ENCODE measurements around the gene NXNL1.
"Not testable (repeated sequence)": the region's sequence is repeated elsewhere in the genome, so short reads cannot be mapped to it uniquely, and the experiment has no call there.

The NXNL1 gene

DNA sequence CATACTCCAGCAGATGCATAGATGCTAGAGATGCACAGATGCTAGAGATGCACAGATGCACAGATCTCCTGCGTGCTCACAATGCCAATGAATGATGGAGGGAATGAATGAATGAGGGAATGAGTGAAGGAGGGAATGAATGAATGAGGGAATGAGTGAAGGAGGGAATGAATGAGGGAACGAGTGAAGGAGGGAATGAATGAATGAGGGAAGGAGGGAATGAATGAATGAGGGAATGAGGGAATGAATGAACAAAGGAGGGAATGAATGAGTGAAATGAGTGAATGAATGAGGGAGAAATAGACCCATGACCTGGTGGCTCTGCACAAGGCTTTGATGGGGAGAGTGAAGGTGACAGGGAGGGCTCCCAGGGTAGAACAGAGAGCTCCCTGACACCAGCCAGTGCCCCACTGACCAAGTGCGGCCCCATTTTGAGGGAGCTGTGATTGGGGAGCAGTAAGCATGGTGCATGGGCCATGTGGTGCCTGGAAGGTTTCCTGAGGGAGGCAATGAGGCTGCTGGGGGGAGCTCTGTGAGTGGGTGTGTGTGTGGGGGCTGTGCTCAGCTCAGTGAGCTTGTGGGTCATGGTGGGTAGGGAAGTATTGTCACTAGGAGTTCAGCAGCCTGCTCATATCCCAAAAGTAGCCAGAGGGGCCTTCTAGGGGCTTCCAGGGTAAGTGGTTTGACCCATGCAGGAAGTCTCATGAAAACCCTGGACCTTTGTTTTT is 22.3 kb upstream of the NXNL1 start:
- Histone ChIP-seq H3K4me1 (ENCODE audit: control insufficient read depth, insufficient read depth, low read length) (no peaks in the 10 kb centered on the region), H3K9ac (ENCODE audit: low read depth, low read length) (no peak overlapping the region), H3K4me3 (ENCODE audit: low read depth, low read length) (no peak overlapping the region), H3K27me3 (ENCODE audit: control insufficient read depth, insufficient read depth, low read length) (no peaks in the 10 kb centered on the region), H3K36me3 (ENCODE audit: control insufficient read depth, insufficient read depth, low read length) (no peaks in the 10 kb centered on the region), H3K9me3 (ENCODE audit: control insufficient read depth, insufficient read depth, low read length) (no peaks in the 10 kb centered on the region)

GRCh38 chr19:17481986-17482385 is 21.3 kb upstream of the NXNL1 start:
- Histone ChIP-seq H3K36me3 (ENCODE audit: control insufficient read depth, insufficient read depth, low read length) (no peaks in the 10 kb centered on the region), H3K9me3 (ENCODE audit: control insufficient read depth, insufficient read depth, low read length) (no peaks in the 10 kb centered on the region), H3K9ac (ENCODE audit: low read depth, low read length) (no peak overlapping the region), H3K4me3 (ENCODE audit: low read depth, low read length) (no peak overlapping the region), H3K27me3 (ENCODE audit: control insufficient read depth, insufficient read depth, low read length) (no peaks in the 10 kb centered on the region), H3K4me1 (ENCODE audit: control insufficient read depth, insufficient read depth, low read length) (no peaks in the 10 kb centered on the region)

- H3K9me3 ChIP-seq (ENCODE audit: control insufficient read depth, insufficient read depth, low read length): no peaks in the 10 kb centered on the region
- no peaks in the 10 kb centered on the region for H3K27me3 ChIP-seq (ENCODE audit: control insufficient read depth, insufficient read depth, low read length)
- no peaks in the 10 kb centered on the region for H3K4me1 ChIP-seq (ENCODE audit: control insufficient read depth, insufficient read depth, low read length)
- no peak overlapping the region for H3K4me3 ChIP-seq (ENCODE audit: low read depth, low read length)
- no peaks in the 10 kb centered on the region for H3K36me3 ChIP-seq (ENCODE audit: control insufficient read depth, insufficient read depth, low read length)
- H3K9ac ChIP-seq (ENCODE audit: low read depth, low read length): no peak overlapping the region
These were observed 18.6 kb upstream of the NXNL1 start for GRCh38 chr19:17479325-17479791.

DNA sequence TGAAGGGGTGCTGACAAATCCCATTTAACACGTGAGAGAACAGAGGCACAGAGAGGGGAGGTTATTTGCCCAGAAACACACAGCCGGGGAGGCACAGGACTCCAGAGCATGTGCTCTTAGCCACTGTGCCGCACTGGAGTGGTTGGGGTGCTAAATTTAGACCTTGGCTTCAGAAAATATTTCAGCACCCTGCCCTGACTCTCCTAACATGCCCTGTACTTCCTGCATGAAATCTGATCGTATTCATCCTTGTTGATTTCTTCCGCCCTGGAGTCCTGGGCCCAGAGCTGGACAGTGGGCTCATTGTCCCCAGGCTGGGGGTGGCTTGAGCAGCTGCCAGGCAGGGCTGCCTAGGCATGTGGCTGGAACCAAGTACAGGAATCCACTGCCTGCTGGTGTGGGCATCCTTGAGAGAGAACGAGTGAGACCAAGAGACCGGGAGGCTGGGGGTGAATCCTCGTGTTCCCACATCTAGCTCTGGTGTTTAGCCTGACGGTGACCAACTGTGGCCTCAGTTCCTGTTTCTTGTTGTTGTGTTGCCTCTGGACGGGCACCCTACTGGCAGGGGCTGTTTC is 14.9 kb upstream of the NXNL1 start:
- Histone ChIP-seq H3K4me3 (ENCODE audit: low read depth, low read length) (no peak overlapping the region), H3K27me3 (ENCODE audit: control insufficient read depth, insufficient read depth, low read length) (peaks cover 5% of the 10 kb centered on the region), H3K9me3 (ENCODE audit: control insufficient read depth, insufficient read depth, low read length) (no peaks in the 10 kb centered on the region), H3K36me3 (ENCODE audit: control insufficient read depth, insufficient read depth, low read length) (no peaks in the 10 kb centered on the region), H3K4me1 (ENCODE audit: control insufficient read depth, insufficient read depth, low read length) (no peaks in the 10 kb centered on the region), H3K9ac (ENCODE audit: low read depth, low read length) (no peak overlapping the region)

- H3K9ac ChIP-seq (ENCODE audit: low read depth, low read length): not testable (repeated sequence)
These were observed 14.3 kb upstream of the NXNL1 start for GRCh38 chr19:17475011-17475540.

GRCh38 chr19:17473041-17473440 is 12.3 kb upstream of the NXNL1 start:
- Histone ChIP-seq H3K4me1 (ENCODE audit: control insufficient read depth, insufficient read depth, low read length) (no peaks in the 10 kb centered on the region), H3K27me3 (ENCODE audit: control insufficient read depth, insufficient read depth, low read length) (peaks cover 12% of the 10 kb centered on the region), H3K9me3 (ENCODE audit: control insufficient read depth, insufficient read depth, low read length) (no peaks in the 10 kb centered on the region), H3K9ac (ENCODE audit: low read depth, low read length) (no peak overlapping the region), H3K4me3 (ENCODE audit: low read depth, low read length) (no peak overlapping the region), H3K36me3 (ENCODE audit: control insufficient read depth, insufficient read depth, low read length) (no peaks in the 10 kb centered on the region)

More at GRCh38 chr19:17475011-17475540, 14.3 kb upstream of the NXNL1 start:
- H3K36me3 ChIP-seq (ENCODE audit: control insufficient read depth, insufficient read depth, low read length); H3K4me1 ChIP-seq (ENCODE audit: control insufficient read depth, insufficient read depth, low read length); H3K9me3 ChIP-seq (ENCODE audit: control insufficient read depth, insufficient read depth, low read length); H3K27me3 ChIP-seq (ENCODE audit: control insufficient read depth, insufficient read depth, low read length); H3K4me3 ChIP-seq (ENCODE audit: low read depth, low read length): not testable (repeated sequence)

DNA sequence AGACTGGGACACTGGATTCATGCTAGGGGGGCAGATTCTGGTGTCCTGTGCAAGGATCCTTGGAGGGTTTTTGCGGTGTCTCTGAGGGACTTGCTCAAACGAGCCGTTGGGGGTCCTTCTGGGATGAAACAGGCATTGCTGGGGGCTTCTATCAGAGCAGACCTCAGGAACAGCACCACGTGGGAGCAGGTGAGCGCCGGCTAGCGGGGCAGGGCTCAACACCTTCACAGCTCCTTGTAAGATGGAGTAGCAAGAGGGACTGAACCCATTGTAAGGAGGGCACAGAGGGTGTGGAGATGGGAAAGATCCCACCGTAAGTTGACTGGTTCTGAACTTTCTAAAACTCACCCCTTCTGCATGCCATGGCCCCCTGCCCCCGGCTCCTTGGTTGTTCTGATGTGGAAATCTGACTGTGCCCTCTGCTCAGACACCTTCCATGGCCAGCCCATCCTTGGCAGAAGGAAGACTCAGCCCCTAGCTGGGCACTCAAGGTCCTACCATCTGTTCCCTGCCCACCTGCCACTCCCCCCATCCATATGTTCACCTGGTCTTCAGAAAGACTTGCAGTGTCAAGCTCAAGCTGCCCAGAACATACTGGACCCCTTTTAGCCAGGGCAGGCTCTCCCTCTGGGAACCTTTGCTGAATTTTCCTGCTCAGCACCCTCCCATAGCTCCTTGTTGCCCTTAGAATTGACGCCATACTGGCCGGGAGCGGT is 10.8 kb upstream of the NXNL1 start:
- Histone ChIP-seq H3K9me3 (ENCODE audit: control insufficient read depth, insufficient read depth, low read length) (no peaks in the 10 kb centered on the region), H3K27me3 (ENCODE audit: control insufficient read depth, insufficient read depth, low read length) (peaks cover 19% of the 10 kb centered on the region), H3K4me1 (ENCODE audit: control insufficient read depth, insufficient read depth, low read length) (no peaks in the 10 kb centered on the region), H3K9ac (ENCODE audit: low read depth, low read length) (no peak overlapping the region), H3K36me3 (ENCODE audit: control insufficient read depth, insufficient read depth, low read length) (no peaks in the 10 kb centered on the region), H3K4me3 (ENCODE audit: low read depth, low read length) (peak overlapping the region; percentile 66)

- Histone ChIP-seq H3K27me3 (ENCODE audit: control insufficient read depth, insufficient read depth, low read length) (peaks cover 19% of the 10 kb centered on the region), H3K4me3 (ENCODE audit: low read depth, low read length) (peak within 1 kb of the TSS; percentile 97), H3K4me1 (ENCODE audit: control insufficient read depth, insufficient read depth, low read length) (no peaks in the 10 kb centered on the region), H3K9ac (ENCODE audit: low read depth, low read length) (no peak within 1 kb of the TSS), H3K9me3 (ENCODE audit: control insufficient read depth, insufficient read depth, low read length) (no peaks in the 10 kb centered on the region), H3K36me3 (ENCODE audit: control insufficient read depth, insufficient read depth, low read length) (no peaks in the 10 kb centered on the region)
These were observed 9.5 kb upstream of the NXNL1 start, which contains the start of gene SLC27A1 for GRCh38 chr19:17470068-17470841. SLC27A1 (plus strand) TSS chr19:17470524; CDS start chr19:17470541, 17 bp downstream.

GRCh38 chr19:17469481-17470067 is 8.8 kb upstream of the NXNL1 start:
- Histone ChIP-seq H3K9ac (ENCODE audit: low read depth, low read length) (no peak overlapping the region), H3K9me3 (ENCODE audit: control insufficient read depth, insufficient read depth, low read length) (no peaks in the 10 kb centered on the region), H3K4me1 (ENCODE audit: control insufficient read depth, insufficient read depth, low read length) (no peaks in the 10 kb centered on the region), H3K36me3 (ENCODE audit: control insufficient read depth, insufficient read depth, low read length) (no peaks in the 10 kb centered on the region), H3K27me3 (ENCODE audit: control insufficient read depth, insufficient read depth, low read length) (peaks cover 19% of the 10 kb centered on the region), H3K4me3 (ENCODE audit: low read depth, low read length) (peak overlapping the region; percentile 97)

DNA sequence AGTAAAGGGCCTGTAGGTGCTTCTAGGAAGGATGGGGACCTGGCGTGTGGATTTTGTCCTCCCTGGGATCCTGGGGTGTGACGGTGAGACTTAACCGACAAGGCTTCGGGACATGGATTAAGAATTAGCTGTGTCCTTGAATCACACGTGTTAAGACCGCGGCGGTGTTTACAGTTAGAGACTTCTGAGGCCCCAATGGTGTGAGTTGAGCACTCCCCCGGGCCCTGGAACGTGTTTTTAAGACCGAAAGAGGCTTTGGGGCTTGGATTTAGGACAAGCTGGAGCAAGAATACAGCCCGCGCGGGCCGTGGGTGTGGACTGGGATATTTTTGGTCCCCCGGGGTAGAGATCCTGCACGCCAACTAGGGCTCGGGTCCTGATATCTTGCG is 8.4 kb upstream of the NXNL1 start:
- Histone ChIP-seq H3K9ac (ENCODE audit: low read depth, low read length) (no peak overlapping the region), H3K9me3 (ENCODE audit: control insufficient read depth, insufficient read depth, low read length) (no peaks in the 10 kb centered on the region), H3K36me3 (ENCODE audit: control insufficient read depth, insufficient read depth, low read length) (no peaks in the 10 kb centered on the region), H3K27me3 (ENCODE audit: control insufficient read depth, insufficient read depth, low read length) (peaks cover 19% of the 10 kb centered on the region), H3K4me1 (ENCODE audit: control insufficient read depth, insufficient read depth, low read length) (no peaks in the 10 kb centered on the region), H3K4me3 (ENCODE audit: low read depth, low read length) (peak overlapping the region; percentile 65)
